ENCODE data around the gene ATP2C2. TPM values are rescaled to one million over a fixed set of nuclear protein-coding genes. Genes with fewer than 3 reads are reported as not detected.

ATP2C2 gene
- total RNA-seq, 2 donors from 2014 or later: 2.0 to 2.6 TPM

- no peak overlapping the region for H3K4me3 ChIP-seq (ENCODE audit: low read length)
- DNase-seq: peak; percentile 37
- no peak for TF ChIP-seq CTCF (conservative IDR thresholded peaks at IDR 0.05)
- Mint-ChIP-seq H3K9me3 (no peaks in the 10 kb centered on the region), H3K27me3 (ENCODE audit: insufficient read depth) (no peaks in the 10 kb centered on the region), H3K27ac (no peak overlapping the region), H3K4me1 (peaks cover 2% of the 10 kb centered on the region), H3K36me3 (ENCODE audit: low read depth) (no peaks in the 10 kb centered on the region), H3K4me3 (no peak overlapping the region)
- H3K9me3 ChIP-seq (ENCODE audit: control insufficient read depth, low read length): no peaks in the 10 kb centered on the region
- H3K4me1 ChIP-seq (ENCODE audit: control insufficient read depth, insufficient read depth, low read length): no peaks in the 10 kb centered on the region
- no peaks in the 10 kb centered on the region for H3K36me3 ChIP-seq (ENCODE audit: control insufficient read depth, insufficient read depth, low read length)
- H3K27me3 ChIP-seq (ENCODE audit: control insufficient read depth, insufficient read depth, low read length, poor library complexity, severe bottlenecking): no peaks in the 10 kb centered on the region
- no peak overlapping the region for H3K9ac ChIP-seq (ENCODE audit: extremely low read depth, low read length, poor library complexity, severe bottlenecking)
- no peak overlapping the region for H3K27ac ChIP-seq (ENCODE audit: low read depth, low read length)
- WGBS, 2 experiments (ENCODE audit: insufficient coverage in 1 of 2, insufficient read length in 1 of 2): 87 to 91% methylated on average over 10 to 14 of the region's 14 CpGs
Measured at GRCh38 chr16:84459941-84460405, 91.6 kb downstream of the ATP2C2 start.

GRCh38 chr16:84460406-84461028 is 92.2 kb downstream of the ATP2C2 start:
- Mint-ChIP-seq H3K27ac (no peak overlapping the region), H3K27me3 (ENCODE audit: insufficient read depth) (no peaks in the 10 kb centered on the region), H3K36me3 (ENCODE audit: low read depth) (no peaks in the 10 kb centered on the region), H3K9me3 (no peaks in the 10 kb centered on the region), H3K4me1 (peaks cover 2% of the 10 kb centered on the region), H3K4me3 (no peak overlapping the region)
- Histone ChIP-seq H3K4me1 (ENCODE audit: control insufficient read depth, insufficient read depth, low read length) (no peaks in the 10 kb centered on the region), H3K36me3 (ENCODE audit: control insufficient read depth, insufficient read depth, low read length) (no peaks in the 10 kb centered on the region), H3K9ac (ENCODE audit: extremely low read depth, low read length, poor library complexity, severe bottlenecking) (no peak overlapping the region), H3K27me3 (ENCODE audit: control insufficient read depth, insufficient read depth, low read length, poor library complexity, severe bottlenecking) (no peaks in the 10 kb centered on the region), H3K27ac (ENCODE audit: low read depth, low read length) (peak overlapping the region; percentile 63), H3K4me3 (ENCODE audit: low read length) (no peak overlapping the region), H3K9me3 (ENCODE audit: control insufficient read depth, low read length) (no peaks in the 10 kb centered on the region)
- DNase-seq: peak; percentile 26
- TF ChIP-seq CTCF (conservative IDR thresholded peaks at IDR 0.05): no peak
- WGBS, 2 experiments (ENCODE audit: insufficient coverage in 1 of 2, insufficient read length in 1 of 2): 81 to 83% methylated on average over 16 to 20 of the region's 20 CpGs

GRCh38 chr16:84461029-84461412 is 92.7 kb downstream of the ATP2C2 start:
- no peak overlapping the region for H3K27ac Mint-ChIP-seq
- peaks cover 2% of the 10 kb centered on the region for H3K36me3 Mint-ChIP-seq (ENCODE audit: low read depth)
- Histone ChIP-seq H3K27me3 (ENCODE audit: control insufficient read depth, insufficient read depth, low read length, poor library complexity, severe bottlenecking) (no peaks in the 10 kb centered on the region), H3K36me3 (ENCODE audit: control insufficient read depth, insufficient read depth, low read length) (no peaks in the 10 kb centered on the region), H3K4me1 (ENCODE audit: control insufficient read depth, insufficient read depth, low read length) (no peaks in the 10 kb centered on the region), H3K27ac (ENCODE audit: low read depth, low read length) (peak overlapping the region; percentile 63), H3K4me3 (ENCODE audit: low read length) (no peak overlapping the region), H3K9ac (ENCODE audit: extremely low read depth, low read length, poor library complexity, severe bottlenecking) (no peak overlapping the region), H3K9me3 (ENCODE audit: control insufficient read depth, low read length) (peaks cover under 1% of the 10 kb centered on the region)
- H3K9me3 Mint-ChIP-seq: peaks cover 2% of the 10 kb centered on the region
- no peaks in the 10 kb centered on the region for H3K27me3 Mint-ChIP-seq (ENCODE audit: insufficient read depth)
- H3K4me1 Mint-ChIP-seq: peaks cover 2% of the 10 kb centered on the region
- 83 to 92% methylated on average over 5 to 8 of the region's 8 CpGs for WGBS, 2 experiments (ENCODE audit: insufficient coverage in 1 of 2, insufficient read length in 1 of 2)
- DNase-seq: peak; percentile 23
- H3K4me3 Mint-ChIP-seq: no peak overlapping the region
- no peak for TF ChIP-seq CTCF (conservative IDR thresholded peaks at IDR 0.05)
